Tibial nerve (tissue), 4 donors: Measurements from ENCODE around the gene PRPF19.

Experiments
- CTCF ChIP-seq, 5 experiments: fragments of 200-600 bp in 3 of 5; fragments of 450-650 bp in 2 of 5; sonication (generic) in 3 of 5; IDR thresholded peaks; one replicate each; pipeline ENCODE4 v1.5.1; 2016 to 2019; ENCODE audit warnings: antibody characterized with exemption in 5 of 5, mild to moderate bottlenecking in 3 of 5, moderate library complexity in 2 of 5
- EP300 ChIP-seq, 2 donors: sonication (generic); formaldehyde crosslinking; IDR thresholded peaks; one replicate each; pipeline ENCODE4 v1.6.1; 2017; ENCODE audit warnings: antibody characterized with exemption in 2 of 2, mild to moderate bottlenecking in 1 of 2
- POLR2A ChIP-seq, 2 donors: fragments of 450-650 bp; IDR thresholded peaks; one replicate each; pipeline ENCODE4 v1.6.1; 2017; ENCODE audit warnings: antibody characterized with exemption in 2 of 2, mild to moderate bottlenecking in 2 of 2, moderate library complexity in 2 of 2

- TF ChIP-seq CTCF (IDR thresholded peaks at IDR 0.05) = no peak
- no peak for TF ChIP-seq POLR2A (IDR thresholded peaks at IDR 0.05)
- no peak for TF ChIP-seq EP300 (IDR thresholded peaks at IDR 0.05)
Measured at GRCh38 chr11:60876168-60876485, 30.3 kb downstream of the PRPF19 start.
